AG04449 (cell line): Measurements from ENCODE around the gene LARP1.
"Not testable (repeated sequence)": the region's sequence is repeated elsewhere in the genome, so short reads cannot be mapped to it uniquely, and the experiment has no call there.

Experiments used
- CTCF ChIA-PET: fragments of 350-600 bp; formaldehyde crosslinking; extraction: SDS; loops from one replicate; lab custom pipeline; 2021; ENCODE audit warnings: antibody characterized with exemption; lab: Yijun Ruan, JAX
- POLR2A ChIA-PET: fragments of 400-600, 350-600 bp; formaldehyde crosslinking; extraction: SDS; loops from one replicate; lab custom pipeline; 2020; ENCODE audit warnings: antibody characterized with exemption, inconsistent platforms; lab: Yijun Ruan, JAX
- DNase-seq: peaks from one replicate; pipeline ENCODE4 v3.0.0-alpha.2; 2010; ENCODE audit warnings: low read depth, low spot score
- H3K4me3 ChIP-seq: 2 replicates; pipeline ENCODE4 v1.5.1; 2011; ENCODE audit warnings: low read depth, mild to moderate bottlenecking, control low read depth, low read length
- TF ChIP-seq, protein P1 (sequence below): IDR thresholded peaks from one replicate; pipeline ENCODE4 v1.5.1; 2011; ENCODE audit warnings: mild to moderate bottlenecking, moderate library complexity, low read length, control low read depth, inconsistent platforms; ENCODE audit not compliant: insufficient read depth; ENCODE audit errors: missing control alignments

LARP1 gene

DNA sequence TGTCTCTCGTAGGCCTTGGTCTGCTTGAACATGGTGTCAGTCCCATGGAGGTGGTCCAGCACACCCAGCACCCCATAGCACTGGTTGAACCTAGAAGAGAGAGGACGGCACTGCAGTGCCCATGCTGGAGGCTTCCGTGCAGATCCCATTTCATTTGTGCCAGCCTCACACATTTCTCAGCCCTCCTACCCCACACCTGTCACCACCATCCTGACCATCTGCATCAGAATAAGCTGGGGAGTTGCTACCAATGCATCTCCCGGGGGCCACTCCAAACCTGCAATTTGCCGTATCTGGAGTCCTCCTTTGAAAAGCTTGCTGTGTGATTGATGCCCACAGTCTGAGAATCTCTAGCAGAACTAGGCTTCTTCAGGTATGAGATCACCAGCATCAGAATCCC is 65.2 kb downstream of the LARP1 start:
- ChIA-PET POLR2A (no interaction called here), CTCF (interaction anchor here (1.1 to 2.8 kb wide), 2 partner anchors 21 to 170 kb away, joined by 3 to 9 read pairs; no protein-coding TSS in a partner anchor)
- TF ChIP-seq, protein P1, sequence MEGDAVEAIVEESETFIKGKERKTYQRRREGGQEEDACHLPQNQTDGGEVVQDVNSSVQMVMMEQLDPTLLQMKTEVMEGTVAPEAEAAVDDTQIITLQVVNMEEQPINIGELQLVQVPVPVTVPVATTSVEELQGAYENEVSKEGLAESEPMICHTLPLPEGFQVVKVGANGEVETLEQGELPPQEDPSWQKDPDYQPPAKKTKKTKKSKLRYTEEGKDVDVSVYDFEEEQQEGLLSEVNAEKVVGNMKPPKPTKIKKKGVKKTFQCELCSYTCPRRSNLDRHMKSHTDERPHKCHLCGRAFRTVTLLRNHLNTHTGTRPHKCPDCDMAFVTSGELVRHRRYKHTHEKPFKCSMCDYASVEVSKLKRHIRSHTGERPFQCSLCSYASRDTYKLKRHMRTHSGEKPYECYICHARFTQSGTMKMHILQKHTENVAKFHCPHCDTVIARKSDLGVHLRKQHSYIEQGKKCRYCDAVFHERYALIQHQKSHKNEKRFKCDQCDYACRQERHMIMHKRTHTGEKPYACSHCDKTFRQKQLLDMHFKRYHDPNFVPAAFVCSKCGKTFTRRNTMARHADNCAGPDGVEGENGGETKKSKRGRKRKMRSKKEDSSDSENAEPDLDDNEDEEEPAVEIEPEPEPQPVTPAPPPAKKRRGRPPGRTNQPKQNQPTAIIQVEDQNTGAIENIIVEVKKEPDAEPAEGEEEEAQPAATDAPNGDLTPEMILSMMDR = no peak
- H3K4me3 ChIP-seq = no peak overlapping the region
- DNase-seq = no peak

DNA sequence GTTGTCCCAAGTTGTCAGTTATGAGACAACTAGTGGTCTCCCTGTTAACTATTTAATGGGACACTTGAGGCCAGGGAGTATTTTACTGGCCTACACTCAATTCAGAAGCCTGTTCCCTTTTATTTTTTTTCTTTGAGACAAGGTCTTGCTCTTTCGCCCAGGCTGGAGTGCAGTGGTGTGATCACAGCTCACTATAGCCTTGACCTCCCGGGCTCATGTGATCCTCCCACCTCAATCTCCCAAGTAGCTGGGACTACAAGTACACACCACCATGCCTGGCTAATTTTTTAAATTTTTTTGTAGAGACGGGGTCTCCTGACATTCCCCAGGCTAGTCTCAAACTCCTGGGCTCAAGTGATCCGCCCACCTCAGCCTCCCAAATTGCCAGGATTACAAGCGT is 67.7 kb downstream of the LARP1 start:
- POLR2A ChIA-PET, H3K4me3 ChIP-seq, DNase-seq: not testable (repeated sequence)
- CTCF ChIA-PET = interaction anchor here (2.5 kb wide), 1 partner anchor 173 kb away, joined by 12 read pairs; no protein-coding TSS in a partner anchor

DNA sequence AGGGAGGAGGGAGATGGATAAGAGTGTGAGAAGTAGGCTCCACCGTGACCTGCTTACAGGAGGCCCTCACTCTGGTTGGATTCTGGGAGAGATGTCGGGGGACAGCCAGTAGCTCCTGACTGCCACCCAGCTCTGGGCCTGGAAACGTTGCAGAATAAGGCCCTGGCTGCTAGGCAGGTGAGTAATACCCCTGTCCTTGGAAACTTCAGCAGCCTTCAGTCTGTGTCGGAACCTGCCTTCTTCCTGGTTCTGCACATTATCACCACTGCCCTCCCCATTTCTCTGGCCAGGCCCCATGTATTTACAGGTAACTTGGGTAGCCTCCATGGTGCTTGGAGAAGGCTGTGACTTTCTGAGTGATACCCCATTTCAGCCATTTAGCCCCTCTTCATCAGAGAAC is 68.4 kb downstream of the LARP1 start:
- POLR2A ChIA-PET = no interaction called here

DNA sequence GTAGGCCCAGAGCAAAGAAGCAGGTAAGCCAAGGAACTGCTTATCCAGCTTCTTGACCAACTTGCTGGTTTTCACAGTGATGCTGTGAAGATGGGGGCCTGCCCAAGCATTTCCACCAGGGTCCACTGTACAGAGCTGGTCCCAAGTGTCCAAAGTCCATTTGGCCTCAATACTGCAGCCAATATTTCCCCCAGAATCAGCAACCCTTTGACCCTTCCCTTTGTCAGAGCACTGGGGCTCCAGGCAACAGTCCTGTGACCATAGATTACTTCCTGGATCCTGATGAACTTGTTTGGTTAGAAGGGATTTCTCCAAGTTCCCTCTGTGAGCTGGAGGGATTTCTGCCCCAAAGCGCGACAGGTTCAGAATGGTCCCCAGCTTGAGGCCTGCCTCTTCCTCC is 68.9 kb downstream of the LARP1 start:
- TF ChIP-seq, protein P1 = no peak
- POLR2A ChIA-PET = no interaction called here
- CTCF ChIA-PET = interaction anchor here (2.5 kb wide), 1 partner anchor 174 kb away, joined by 12 read pairs; no protein-coding TSS in a partner anchor
- no peak overlapping the region for H3K4me3 ChIP-seq
- no peak for DNase-seq

More for the DNA sequence above, 68.4 kb downstream of the LARP1 start:
- no peak overlapping the region for H3K4me3 ChIP-seq
- CTCF ChIA-PET = interaction anchor here (2.5 kb wide), 1 partner anchor 174 kb away, joined by 12 read pairs; no protein-coding TSS in a partner anchor
- TF ChIP-seq, protein P1 = no peak
- DNase-seq = no peak

DNA sequence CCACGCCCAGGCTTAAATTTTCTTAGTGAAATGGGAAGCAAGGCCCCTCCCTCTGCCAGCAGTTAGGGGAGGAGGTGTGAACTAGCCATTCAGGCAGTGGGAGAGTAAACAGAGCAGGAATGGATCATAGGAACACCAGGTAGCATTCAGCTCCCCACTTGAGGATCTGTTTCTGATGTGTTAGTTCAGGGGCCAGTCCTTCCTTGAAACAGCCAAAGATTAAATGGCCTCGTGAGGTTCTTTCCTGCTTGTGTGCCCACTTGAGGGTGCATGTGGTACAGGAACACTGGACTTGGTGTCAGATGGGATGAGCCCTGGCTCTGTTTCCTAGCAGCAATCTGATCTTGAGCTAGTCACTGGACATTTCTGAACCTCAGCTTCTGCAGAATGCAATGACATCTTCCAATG is 74.0 kb downstream of the LARP1 start:
- POLR2A ChIA-PET = interaction anchor here (1.5 kb wide), 1 partner anchor 28 kb away, joined by 3 read pairs; no protein-coding TSS in a partner anchor
- TF ChIP-seq, protein P1 = no peak
- DNase-seq = no peak

DNA sequence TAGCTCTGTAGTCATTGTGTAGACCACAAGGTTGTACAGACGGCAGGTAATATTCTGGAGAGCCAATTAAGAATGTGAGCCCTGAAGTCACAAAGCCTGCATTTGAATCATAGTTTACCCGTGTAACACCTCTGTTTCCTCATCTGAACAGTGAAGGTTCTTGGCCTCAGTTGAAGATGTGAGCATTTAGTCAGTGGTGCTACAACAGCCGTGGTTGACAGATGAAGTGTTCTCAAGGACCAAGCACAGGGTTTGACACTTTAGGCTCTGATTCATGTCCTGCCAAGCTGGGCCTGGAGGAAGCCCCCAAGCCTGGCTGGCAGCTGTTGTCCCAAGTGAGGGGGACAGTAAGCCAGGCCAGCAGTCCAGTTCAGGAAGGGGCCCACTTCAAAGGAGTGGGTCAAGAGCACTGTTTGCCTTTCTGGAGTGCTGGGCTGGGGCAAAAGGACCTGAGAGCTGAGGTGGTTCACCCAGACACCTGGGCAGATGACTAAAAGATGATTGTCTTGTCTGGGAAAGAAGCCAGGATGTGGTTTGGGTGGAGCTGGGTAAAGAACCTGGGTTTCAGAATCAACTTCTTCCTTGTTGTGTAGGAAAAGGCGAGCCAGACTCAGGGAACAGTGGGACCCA is 74.5 kb downstream of the LARP1 start:
- no peak overlapping the region for H3K4me3 ChIP-seq
- ChIA-PET CTCF (no interaction called here), POLR2A (interaction anchor here (1.5 kb wide), 1 partner anchor 28 kb away, joined by 3 read pairs; no protein-coding TSS in a partner anchor)
- DNase-seq = no peak
- TF ChIP-seq, protein P1 = no peak

More for the DNA sequence above, 74.0 kb downstream of the LARP1 start:
- CTCF ChIA-PET = no interaction called here
- H3K4me3 ChIP-seq = no peak overlapping the region

DNA sequence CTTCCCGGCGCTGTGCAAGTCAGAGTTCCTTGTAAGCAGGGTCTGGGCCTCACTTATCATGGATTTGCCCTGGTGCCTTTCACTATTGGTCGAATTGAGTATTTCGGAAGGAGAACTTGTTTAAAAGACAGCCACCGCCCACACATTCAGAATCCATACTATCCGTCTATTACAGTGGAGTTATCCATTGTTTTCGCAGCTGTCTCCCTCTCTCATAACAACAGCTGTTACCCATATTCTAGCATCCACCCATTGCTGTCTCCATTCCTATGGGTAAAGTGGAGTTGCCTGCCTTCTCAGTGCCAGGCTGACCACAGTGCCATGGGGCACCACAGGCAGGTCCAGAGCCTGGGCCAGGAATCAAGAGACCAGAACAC is 75.0 kb downstream of the LARP1 start:
- no peak for DNase-seq
- ChIA-PET POLR2A (interaction anchor here (1.5 kb wide), 1 partner anchor 27 kb away, joined by 3 read pairs; no protein-coding TSS in a partner anchor), CTCF (no interaction called here)
- no peak overlapping the region for H3K4me3 ChIP-seq
- TF ChIP-seq, protein P1 = no peak
